Measurements from ENCODE around the gene RNF144B.

- TF ChIP-seq CTCF (IDR thresholded peaks at IDR 0.05; ENCODE audit: control extremely low read depth in 1 of 3, insufficient read depth in 1 of 3, low read depth in 1 of 3, low read length in 3 of 3) (no peak), EP300 (IDR thresholded peaks at IDR 0.05; ENCODE audit: borderline replicate concordance in 1 of 2, low read depth in 2 of 2, low read length in 2 of 2) (no peak), NANOG (IDR thresholded peaks at IDR 0.05; ENCODE audit: insufficient read depth, low read depth, low read length, poor library complexity, severe bottlenecking) (no peak), SIN3A (conservative IDR thresholded peaks at IDR 0.05 in 1 of 2, IDR thresholded peaks at IDR 0.05 in 1 of 2; ENCODE audit: low read depth in 1 of 2, low read length in 2 of 2) (no peak), POLR2AphosphoS5 (IDR thresholded peaks at IDR 0.05; ENCODE audit: low read depth, low read length) (no peak), EGR1 (IDR thresholded peaks at IDR 0.05; ENCODE audit: borderline replicate concordance, low read depth, low read length) (no peak), TEAD4 (IDR thresholded peaks at IDR 0.05; ENCODE audit: low read depth, low read length) (no peak), GTF2F1 (IDR thresholded peaks at IDR 0.05; ENCODE audit: borderline replicate concordance, low read depth, low read length) (no peak), RBBP5 (IDR thresholded peaks at IDR 0.05; ENCODE audit: borderline replicate concordance, low read depth, low read length) (no peak), POLR2A (IDR thresholded peaks at IDR 0.05; ENCODE audit: control extremely low read depth in 1 of 2, low read depth in 2 of 2, low read length in 2 of 2) (no peak), HDAC6 (IDR thresholded peaks at IDR 0.05; ENCODE audit: low read depth, low read length) (no peak), MAX (IDR thresholded peaks at IDR 0.05) (no peak), BCL11A (IDR thresholded peaks at IDR 0.05; ENCODE audit: low read depth in 2 of 2, low read length in 2 of 2) (no peak), RAD21 (IDR thresholded peaks at IDR 0.05 in 1 of 2, conservative IDR thresholded peaks at IDR 0.05 in 1 of 2; ENCODE audit: low read depth in 2 of 2, low read length in 2 of 2) (no peak)
Observed at GRCh38 chr6:18350712-18351111, 36.4 kb upstream of the RNF144B start.

All from H1 (cell line).